OCI-LY3 (cell line): ENCODE results near the gene RBM20.
"Not testable (repeated sequence)": the region's sequence is repeated elsewhere in the genome, so short reads cannot be mapped to it uniquely, and the experiment has no call there.

ENCODE experiments used
- EZH2phosphoT487 ChIP-seq: fragments of 200-600 bp; shearing (Covaris generic); IDR thresholded peaks from 2 replicates; pipeline ENCODE4 v1.6.1; 2018; ENCODE audit warnings: antibody characterized with exemption, mixed run types, low read depth
- TF ChIP-seq, protein P1 (sequence below): fragments of 200-600, 300-600 bp; sonication (generic); IDR thresholded peaks from 2 replicates; pipeline ENCODE4 v1.5.1; 2014; ENCODE audit warnings: antibody characterized with exemption, low read length, low read depth

DNA sequence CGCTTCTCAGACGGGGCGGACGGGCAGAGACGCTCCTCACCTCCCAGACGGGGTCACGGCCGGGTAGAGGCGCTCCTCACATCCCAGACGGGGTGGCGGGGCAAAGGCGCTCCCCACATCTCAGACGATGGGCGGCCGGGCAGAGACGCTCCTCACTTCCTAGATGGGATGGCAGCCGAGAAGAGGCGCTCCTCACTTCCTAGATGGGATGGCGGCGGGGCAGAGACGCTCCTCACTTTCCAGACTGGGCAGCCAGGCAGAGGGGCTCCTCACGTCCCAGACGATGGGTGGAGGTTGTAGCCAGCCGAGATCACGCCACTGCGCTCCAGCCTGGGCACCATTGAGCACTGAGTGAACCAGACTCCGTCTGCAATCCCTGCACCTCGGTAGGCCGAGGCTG is 123.5 kb downstream of the RBM20 start:
- TF ChIP-seq, protein P1, sequence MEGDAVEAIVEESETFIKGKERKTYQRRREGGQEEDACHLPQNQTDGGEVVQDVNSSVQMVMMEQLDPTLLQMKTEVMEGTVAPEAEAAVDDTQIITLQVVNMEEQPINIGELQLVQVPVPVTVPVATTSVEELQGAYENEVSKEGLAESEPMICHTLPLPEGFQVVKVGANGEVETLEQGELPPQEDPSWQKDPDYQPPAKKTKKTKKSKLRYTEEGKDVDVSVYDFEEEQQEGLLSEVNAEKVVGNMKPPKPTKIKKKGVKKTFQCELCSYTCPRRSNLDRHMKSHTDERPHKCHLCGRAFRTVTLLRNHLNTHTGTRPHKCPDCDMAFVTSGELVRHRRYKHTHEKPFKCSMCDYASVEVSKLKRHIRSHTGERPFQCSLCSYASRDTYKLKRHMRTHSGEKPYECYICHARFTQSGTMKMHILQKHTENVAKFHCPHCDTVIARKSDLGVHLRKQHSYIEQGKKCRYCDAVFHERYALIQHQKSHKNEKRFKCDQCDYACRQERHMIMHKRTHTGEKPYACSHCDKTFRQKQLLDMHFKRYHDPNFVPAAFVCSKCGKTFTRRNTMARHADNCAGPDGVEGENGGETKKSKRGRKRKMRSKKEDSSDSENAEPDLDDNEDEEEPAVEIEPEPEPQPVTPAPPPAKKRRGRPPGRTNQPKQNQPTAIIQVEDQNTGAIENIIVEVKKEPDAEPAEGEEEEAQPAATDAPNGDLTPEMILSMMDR: not testable (repeated sequence)
- TF ChIP-seq EZH2phosphoT487: not testable (repeated sequence)
